Left hindlimb (tissue), 1 donor: ENCODE results near the gene ARHGAP4.

Experiments
- DNase-seq: peaks from one replicate; pipeline ENCODE4 v3.0.0-alpha.2; 2018

The ARHGAP4 gene

DNA sequence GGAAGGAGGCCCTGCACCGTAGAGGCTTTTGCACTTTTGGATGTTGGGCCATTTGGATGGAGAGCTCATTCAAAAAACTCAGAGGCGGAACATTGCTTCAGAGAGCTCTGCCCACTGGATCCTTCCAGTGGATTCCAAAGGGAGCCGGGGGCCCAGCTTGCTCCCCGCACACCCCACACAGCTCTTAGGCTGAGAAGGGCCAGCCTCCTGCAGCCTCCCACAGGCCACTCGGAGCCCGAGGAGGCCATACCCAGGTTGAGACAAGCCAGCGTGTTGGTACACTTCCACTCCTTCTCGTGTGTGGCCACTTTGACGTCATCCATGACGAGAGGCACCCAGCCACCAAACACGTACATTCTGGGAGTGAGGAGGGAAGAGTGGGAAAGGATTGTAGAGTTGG, 35.2 kb upstream of the ARHGAP4 start:
- no peak for DNase-seq

DNA sequence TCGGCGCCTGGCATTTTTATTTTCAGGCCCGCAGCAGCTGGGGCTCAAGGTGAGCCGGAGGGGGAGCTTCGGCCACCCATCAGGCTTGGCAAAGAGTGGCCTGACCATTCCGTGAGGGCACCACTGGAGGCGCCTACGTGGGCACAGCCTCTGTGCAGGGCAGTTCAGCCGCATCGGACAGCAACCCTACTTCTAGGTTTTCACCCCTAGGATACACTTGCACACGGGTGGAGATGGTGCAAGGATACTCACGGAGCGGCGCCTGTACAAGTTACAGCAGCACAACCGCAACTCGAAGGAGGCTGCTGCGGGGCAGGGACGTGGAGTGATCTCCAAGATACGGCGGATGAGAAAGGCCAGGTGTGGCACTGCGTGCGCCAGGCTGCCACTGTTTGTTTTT, 34.7 kb upstream of the ARHGAP4 start:
- DNase-seq = no peak

DNA sequence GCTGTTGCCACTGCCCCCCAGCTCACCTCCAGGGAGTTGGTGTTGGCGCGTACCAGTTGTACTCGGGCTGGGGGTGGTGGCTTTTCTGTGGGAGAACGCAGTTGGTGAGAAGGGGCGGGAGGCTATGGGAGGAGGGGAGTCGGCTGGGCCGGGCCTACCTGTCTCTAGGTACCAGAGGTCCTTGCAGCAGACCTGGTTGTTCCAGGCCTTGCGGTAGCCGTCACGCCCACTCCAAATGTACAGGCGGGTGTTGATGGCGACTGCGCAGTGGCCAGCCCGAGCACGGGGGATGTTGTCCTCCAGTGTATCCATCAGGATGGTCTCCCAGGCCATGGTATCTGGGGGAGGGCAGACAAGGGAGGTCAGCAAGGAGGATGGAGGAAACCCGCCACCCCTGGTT, 34.0 kb upstream of the ARHGAP4 start:
- no peak for DNase-seq

DNA sequence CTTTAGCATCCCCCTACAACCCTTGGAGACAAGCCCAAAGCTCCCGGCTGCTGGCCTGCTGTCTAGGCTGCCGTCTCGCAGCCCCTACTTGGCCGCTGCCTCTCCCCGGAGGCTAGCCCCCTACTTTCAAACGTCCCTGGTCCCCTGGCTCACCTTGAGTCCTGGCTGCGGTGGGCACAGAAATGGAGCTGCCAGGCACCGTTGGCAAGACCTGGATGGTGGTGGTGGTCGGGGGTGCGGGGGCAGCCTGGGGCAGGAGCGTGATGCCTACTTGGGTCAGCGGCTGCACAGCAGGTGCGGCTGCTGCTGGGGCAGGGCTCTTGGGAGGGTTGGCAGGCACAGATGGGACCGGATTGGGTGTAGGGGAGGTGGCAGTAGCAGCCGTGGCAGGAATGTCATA, 33.6 kb upstream of the ARHGAP4 start:
- no peak for DNase-seq

GRCh38 chrX:153958605-153959004, 32.5 kb upstream of the ARHGAP4 start:
- no peak for DNase-seq

GRCh38 chrX:153957224-153957623, 31.2 kb upstream of the ARHGAP4 start:
- no peak for DNase-seq

GRCh38 chrX:153956044-153956907, 30.2 kb upstream of the ARHGAP4 start:
- no peak for DNase-seq

DNA sequence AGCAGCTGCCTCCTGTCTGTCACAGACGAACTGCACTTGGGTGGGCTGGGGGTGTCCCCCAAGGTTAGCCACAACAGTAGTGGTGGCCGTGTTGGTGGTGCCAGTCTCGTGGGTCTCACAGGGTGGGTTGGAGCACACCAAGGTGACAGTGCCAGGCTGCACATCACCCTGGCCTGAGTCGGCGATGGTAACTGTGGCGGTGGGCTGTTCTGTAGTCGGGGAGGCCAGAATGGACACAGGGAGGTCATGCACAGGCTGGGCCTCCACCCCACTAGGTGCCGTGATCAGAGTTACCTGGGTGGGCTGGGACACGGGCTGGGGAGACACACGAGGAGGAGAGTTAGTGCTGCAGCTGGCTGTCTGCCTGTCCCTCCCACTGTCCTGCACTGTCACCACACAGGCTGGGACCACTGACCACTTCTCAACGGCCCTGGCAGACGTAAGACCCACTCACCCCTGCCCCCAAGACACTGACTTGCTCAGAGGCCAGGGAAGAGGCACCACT, 29.2 kb upstream of the ARHGAP4 start:
- DNase-seq = no peak

DNA sequence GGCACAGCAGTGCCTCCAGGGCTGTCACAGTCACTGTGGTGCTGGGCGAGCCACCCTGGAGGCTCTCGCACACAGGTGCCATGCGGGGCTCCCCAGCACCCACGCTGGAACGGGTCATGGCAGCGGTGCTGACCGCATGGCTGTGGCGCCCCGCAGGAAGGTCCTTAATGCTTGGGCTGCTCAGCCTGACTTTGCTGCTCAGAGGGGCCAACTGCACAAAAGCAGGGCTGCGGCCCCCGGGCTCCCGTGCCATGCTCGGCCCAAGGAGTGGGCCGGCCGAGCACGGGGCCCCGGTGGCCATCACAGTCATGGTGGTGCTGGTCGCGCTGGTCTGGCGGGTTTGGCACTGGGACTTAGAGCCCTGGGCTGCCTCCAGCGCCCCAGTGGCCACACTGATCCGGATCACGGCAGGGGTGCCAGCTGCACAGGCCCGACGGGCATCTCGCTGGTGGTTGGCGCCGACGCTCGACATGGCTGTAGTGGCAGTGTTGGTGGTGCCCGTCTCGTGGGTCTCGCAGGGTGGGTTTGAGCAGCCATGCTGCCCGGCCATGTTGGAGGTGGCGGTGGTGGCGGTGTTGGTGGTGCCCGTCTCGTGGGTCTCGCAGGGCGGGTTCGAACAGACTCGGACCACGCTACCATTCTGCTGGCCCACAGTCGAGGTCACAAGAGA, 28.6 kb upstream of the ARHGAP4 start:
- DNase-seq = no peak

- no peak for DNase-seq
Observed at GRCh38 chrX:153953892-153954557, 28.0 kb upstream of the ARHGAP4 start.

GRCh38 chrX:153953342-153953830, 27.3 kb upstream of the ARHGAP4 start:
- DNase-seq = peak; percentile 73

DNA sequence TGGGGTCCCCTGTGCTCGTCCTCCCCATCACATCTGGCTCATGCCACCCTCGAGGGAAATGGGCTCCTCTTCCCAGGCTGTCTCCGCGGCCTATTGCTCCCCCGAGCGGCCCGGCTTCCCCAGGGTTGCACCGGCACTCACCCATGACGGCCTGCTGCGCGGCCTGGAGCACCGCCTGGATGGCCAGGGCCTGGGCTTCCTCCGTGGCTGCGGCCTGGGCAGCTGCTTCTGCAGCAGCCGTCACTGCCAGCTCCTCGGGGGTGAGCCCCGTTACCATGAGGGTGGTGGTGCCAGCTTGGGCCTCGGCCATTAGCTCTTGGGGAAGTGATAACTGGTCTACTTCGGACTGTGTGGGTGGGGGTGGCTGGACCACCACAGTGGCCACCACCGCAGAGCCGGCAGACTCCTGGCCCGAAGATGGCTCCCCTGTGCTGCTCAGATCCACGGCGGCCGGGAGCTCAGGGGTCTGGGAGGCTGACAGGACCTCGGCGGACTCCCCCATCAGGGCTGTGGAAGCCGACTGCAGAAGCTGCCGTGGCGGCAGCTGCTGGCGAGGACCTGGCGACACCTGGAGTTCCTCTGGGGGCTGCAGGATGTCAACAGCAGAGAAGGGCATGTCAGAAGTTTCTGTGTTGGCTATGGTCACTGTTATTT, 26.4 kb upstream of the ARHGAP4 start:
- no peak for DNase-seq

GRCh38 chrX:153951683-153952372, 25.8 kb upstream of the ARHGAP4 start:
- DNase-seq = no peak

GRCh38 chrX:153950127-153950526, 24.1 kb upstream of the ARHGAP4 start:
- no peak for DNase-seq

DNA sequence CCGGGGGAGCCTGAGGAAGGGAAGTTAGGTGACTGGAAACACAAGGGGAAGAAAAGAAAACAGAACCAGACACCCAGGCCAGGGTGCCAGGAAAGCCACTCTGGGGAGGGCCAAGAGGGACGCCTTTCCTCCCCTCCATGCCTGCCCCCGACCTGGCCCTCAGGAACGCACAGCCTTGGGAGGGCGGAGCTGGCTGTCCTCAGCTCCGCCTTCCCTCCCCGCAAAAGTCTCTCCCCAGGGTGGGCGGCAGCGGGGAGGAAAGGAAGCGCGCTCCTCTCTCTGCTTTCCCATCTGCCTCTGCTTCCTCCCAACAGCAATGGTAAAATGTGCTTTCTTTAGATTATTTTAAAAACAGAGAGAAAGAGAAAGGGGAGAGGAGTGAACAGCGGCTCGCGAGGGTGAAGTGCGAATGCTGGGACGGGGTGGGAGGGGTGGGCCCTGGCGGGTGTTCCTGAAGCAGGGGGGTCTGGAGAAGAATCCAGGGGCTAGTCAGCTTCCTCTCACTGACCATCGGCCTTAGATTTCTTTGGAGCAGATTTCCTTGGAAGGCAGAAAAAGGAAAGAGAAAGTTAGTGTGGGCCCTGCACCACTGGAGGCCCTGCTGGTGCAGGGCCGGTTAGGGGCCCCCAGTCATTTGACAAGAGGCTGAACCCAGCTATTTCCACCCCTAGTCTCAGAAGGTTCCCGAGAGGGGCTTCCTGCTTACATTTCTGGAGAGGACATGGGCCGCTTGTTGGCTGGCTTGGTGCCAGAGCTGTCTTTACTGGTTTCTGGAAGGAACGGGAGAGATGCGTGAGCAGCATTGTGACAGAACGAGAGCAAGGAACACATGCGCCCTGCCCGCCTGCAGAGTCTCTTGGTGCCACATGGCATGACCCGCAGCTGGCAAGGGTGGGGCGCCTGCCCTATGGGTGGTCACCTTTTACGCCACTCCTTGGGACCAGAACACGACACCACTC, 23.1 kb upstream of the ARHGAP4 start:
- no peak for DNase-seq

DNA sequence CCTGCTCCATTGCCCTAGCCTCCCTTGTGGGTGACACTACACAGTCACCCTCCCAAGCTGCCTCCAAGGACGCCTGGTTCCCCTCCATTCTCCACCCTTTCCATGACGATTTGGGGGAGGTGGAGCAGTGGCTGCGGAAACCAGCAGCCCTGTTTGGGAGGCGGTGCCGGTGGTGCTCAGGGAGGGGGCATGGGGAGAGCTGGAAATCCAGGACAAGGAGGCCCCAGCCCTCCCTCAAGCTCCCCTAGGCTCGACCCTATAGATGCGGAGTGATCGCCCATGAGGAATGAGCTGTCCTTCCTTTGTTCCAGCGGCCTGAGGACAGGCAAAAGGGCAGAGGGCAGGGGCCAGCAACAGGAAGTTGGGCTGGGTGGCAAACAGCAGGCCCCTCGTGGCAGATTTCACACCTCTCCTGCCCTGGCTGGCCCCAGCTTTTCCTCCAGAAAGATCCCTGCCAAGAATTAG, 22.0 kb upstream of the ARHGAP4 start:
- no peak for DNase-seq

GRCh38 chrX:153947009-153947769, 21.1 kb upstream of the ARHGAP4 start:
- DNase-seq = peak; percentile 59

- no peak for DNase-seq
Observed at GRCh38 chrX:153945956-153946943, 20.2 kb upstream of the ARHGAP4 start.

DNA sequence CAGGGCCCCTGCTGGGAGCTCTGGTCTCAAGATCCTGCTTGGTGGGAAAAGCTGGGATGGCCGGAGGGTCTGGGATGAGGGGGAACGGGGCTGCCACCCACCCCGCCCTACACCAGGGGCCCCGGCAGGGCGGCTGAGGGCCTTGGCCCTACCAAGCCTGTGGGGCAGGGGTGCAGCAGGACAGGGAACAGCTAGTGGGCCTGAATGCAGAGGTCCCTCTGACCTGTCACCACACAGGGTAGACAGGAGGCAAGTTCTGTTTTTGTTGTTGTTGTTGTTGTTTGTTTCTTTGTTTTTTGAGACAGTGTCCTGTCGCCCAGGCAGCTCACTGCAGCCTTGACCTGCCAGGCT, 18.7 kb upstream of the ARHGAP4 start:
- DNase-seq = no peak
